Endothelial cell of umbilical vein (primary cell): ENCODE measurements around the gene PLXDC2. TPM values are rescaled to one million over a fixed set of nuclear protein-coding genes. Genes with fewer than 3 reads are reported as not detected.

ENCODE experiments used
- BruUV-seq: library from RNA; stranded (reverse); fragments of 400-500 nt; replicated peaks from 2 replicates; lab custom pipeline; 2021; lab: Mats Ljungman, UMichigan
- CTCF ChIA-PET: fragments of 300-600, 350-600 bp; sonication (Branson Sonifier 250); formaldehyde crosslinking; loops from one replicate; lab custom pipeline; 2021; ENCODE audit warnings: antibody characterized with exemption, inconsistent platforms; lab: Charles Lee
- POLR2A ChIA-PET: fragments of 300-600, 350-600 bp; sonication (Branson Sonifier 250); formaldehyde crosslinking; loops from one replicate; lab custom pipeline; 2021; ENCODE audit warnings: antibody characterized with exemption, inconsistent platforms; lab: Charles Lee
- DNase-seq: peaks from one replicate; pipeline ENCODE4 v3.0.0-alpha.2; 2011; ENCODE audit warnings: low read depth, low spot score
- FAIRE-seq: peaks from 2 replicates; lab custom pipeline; 2011; peaks lifted over from hg19 to GRCh38; lab: Jason Lieb, UNC
- H2AFZ ChIP-seq: 2 replicates; pipeline ENCODE4 v1.6.0; 2012; ENCODE audit warnings: low read depth, low read length, control low read depth, inconsistent platforms
- H3K27ac ChIP-seq: 2 replicates; pipeline ENCODE4 v1.5.1; 2011; ENCODE audit warnings: low read depth, mild to moderate bottlenecking, control low read depth, low read length, moderate library complexity; ENCODE audit not compliant: insufficient read depth
- H3K27me3 ChIP-seq, 2 experiments: 2 replicates each; pipeline versions ENCODE4 v1.6.0 to v1.6.1; 2011; ENCODE audit warnings: low read length in 2 of 2, mixed read lengths in 1 of 2; ENCODE audit not compliant: control insufficient read depth in 2 of 2, insufficient read depth in 2 of 2
- H3K36me3 ChIP-seq, 2 experiments: 2 replicates in 1 of 2; 3 replicates in 1 of 2; pipeline ENCODE4 v1.5.1; 2011; ENCODE audit warnings: low read length in 2 of 2, mild to moderate bottlenecking in 1 of 2, moderate library complexity in 1 of 2; ENCODE audit not compliant: control insufficient read depth in 2 of 2, insufficient read depth in 2 of 2; ENCODE audit errors: extremely low read depth in 1 of 2
- H3K4me1 ChIP-seq: 3 replicates; pipeline ENCODE4 v1.5.1; 2011; ENCODE audit warnings: mild to moderate bottlenecking, low read length; ENCODE audit not compliant: control insufficient read depth, insufficient read depth; ENCODE audit errors: extremely low read depth
- H3K4me2 ChIP-seq: 2 replicates; pipeline ENCODE4 v1.6.1; 2011; ENCODE audit warnings: low read length, control low read depth, mixed read lengths; ENCODE audit not compliant: insufficient read depth
- H3K4me3 ChIP-seq, 3 experiments: fragments of 200-600 bp in 1 of 3; sonication (generic), shearing (Covaris generic) in 1 of 3; replicated peaks in 1 of 3; 2 replicates each; pipeline ENCODE4 v1.5.1; 2011 to 2016; ENCODE audit warnings: control low read depth in 3 of 3, low read length in 3 of 3, mild to moderate bottlenecking in 2 of 3, inconsistent platforms in 1 of 3, low read depth in 1 of 3, moderate library complexity in 1 of 3; ENCODE audit not compliant: insufficient read depth in 1 of 3
- H3K79me2 ChIP-seq: 2 replicates; pipeline ENCODE4 v1.6.0; 2012; ENCODE audit warnings: low read length, inconsistent platforms; ENCODE audit not compliant: control insufficient read depth, insufficient read depth
- H3K9ac ChIP-seq: replicated peaks from 2 replicates; pipeline ENCODE3; 2011; ENCODE audit warnings: low read length, control low read depth; ENCODE audit not compliant: insufficient read depth; ENCODE audit errors: extremely low read depth
- H3K9me1 ChIP-seq: replicated peaks from 3 replicates; pipeline ENCODE4 v1.6.0; 2011; ENCODE audit warnings: mild to moderate bottlenecking, low read length; ENCODE audit not compliant: control insufficient read depth, insufficient read depth; ENCODE audit errors: extremely low read depth
- H3K9me3 ChIP-seq: replicated peaks from 2 replicates; pipeline ENCODE4 v1.5.1; 2012; ENCODE audit warnings: low read length, inconsistent platforms; ENCODE audit not compliant: control insufficient read depth, insufficient read depth
- H4K20me1 ChIP-seq: replicated peaks from 2 replicates; pipeline ENCODE3; 2011; ENCODE audit warnings: mild to moderate bottlenecking, low read length; ENCODE audit not compliant: control insufficient read depth, insufficient read depth; ENCODE audit errors: extremely low read depth
- EZH2 ChIP-seq: IDR thresholded peaks from 2 replicates; pipeline ENCODE4 v1.6.1; 2012; ENCODE audit warnings: borderline replicate concordance, low read depth, mild to moderate bottlenecking, moderate library complexity, low read length, inconsistent platforms; ENCODE audit not compliant: severe bottlenecking
- FOS ChIP-seq: IDR thresholded peaks from 2 replicates; pipeline ENCODE4 v1.6.1; 2011; ENCODE audit warnings: mild to moderate bottlenecking, low read length, moderate library complexity, borderline replicate concordance; ENCODE audit not compliant: insufficient read depth
- GATA2 ChIP-seq: IDR thresholded peaks from 2 replicates; pipeline ENCODE4 v1.7.0; 2011; ENCODE audit warnings: low read depth, mild to moderate bottlenecking, moderate library complexity, mixed read lengths, low read length; ENCODE audit not compliant: insufficient read length, insufficient read depth
- JUN ChIP-seq: IDR thresholded peaks from 2 replicates; pipeline ENCODE4 v1.6.1; 2011; ENCODE audit warnings: borderline replicate concordance, low read depth; ENCODE audit not compliant: insufficient read length, insufficient read depth
- MYC ChIP-seq: IDR thresholded peaks from one replicate; pipeline ENCODE4 v1.6.1; 2011; ENCODE audit warnings: mild to moderate bottlenecking, low read depth, low read length
- POLR2A ChIP-seq: IDR thresholded peaks from 2 replicates; pipeline ENCODE4 v1.6.1; 2012; ENCODE audit warnings: low read depth, mild to moderate bottlenecking, control low read depth, low read length
- POLR2AphosphoS5 ChIP-seq: IDR thresholded peaks from 2 replicates; pipeline ENCODE4 v1.6.1; 2012; ENCODE audit warnings: low read depth, mild to moderate bottlenecking, control low read depth, low read length, moderate library complexity; ENCODE audit not compliant: insufficient read depth
- dilution Hi-C: fragments of 300-500 bp; cut with MboI; formaldehyde crosslinking; loops from one replicate; pipeline ENCODE4 v1.15.0; 2019; ENCODE audit warnings: low sequenced_read_pairs; ENCODE audit not compliant: extremely low pct_ligation_motif_present
- intact Hi-C: fragments of 100-400 bp; cut with micrococcal nuclease; formaldehyde crosslinking; loops from one replicate; pipeline ENCODE4 v1.10.0; 2022
- polyA plus RNA-seq, 4 experiments: library from polyadenylated mRNA; depleted of rRNA in 3 of 4; stranded (reverse) in 3 of 4; unstranded in 1 of 4; fragments of >200 nt; gene quantifications; 2 replicates each; pipeline versions ENCODE4 v1.2.1 to v1.2.3, GENCODE V29; 2011 to 2012; ENCODE audit warnings: missing spikeins in 1 of 4
- total RNA-seq: library from RNA; stranded (reverse); gene quantifications from 2 replicates; pipeline ENCODE4 v1.2.3, GENCODE V29; 2021
- TF ChIP-seq, protein P1 (sequence below): IDR thresholded peaks from 2 replicates; pipeline ENCODE4 v1.6.1; 2011; ENCODE audit not compliant: insufficient read depth, insufficient read length
- TF ChIP-seq, protein P2 (sequence below), 2 donors: IDR thresholded peaks; 1 replicate in 1 of 2; 2 replicates in 1 of 2; pipeline ENCODE4 v1.5.1; 2011; ENCODE audit warnings: low read length in 2 of 2, mild to moderate bottlenecking in 2 of 2, moderate library complexity in 2 of 2, control low read depth in 1 of 2, inconsistent platforms in 1 of 2, low read depth in 1 of 2; ENCODE audit not compliant: insufficient read depth in 1 of 2; ENCODE audit errors: extremely low read depth in 1 of 2

Gene PLXDC2
- total and polyA plus RNA-seq, 2 donors (not counting 3 experiments of a cell fraction or from before 2014, with no cell fraction given) = 0.32 to 1.2 TPM

DNA sequence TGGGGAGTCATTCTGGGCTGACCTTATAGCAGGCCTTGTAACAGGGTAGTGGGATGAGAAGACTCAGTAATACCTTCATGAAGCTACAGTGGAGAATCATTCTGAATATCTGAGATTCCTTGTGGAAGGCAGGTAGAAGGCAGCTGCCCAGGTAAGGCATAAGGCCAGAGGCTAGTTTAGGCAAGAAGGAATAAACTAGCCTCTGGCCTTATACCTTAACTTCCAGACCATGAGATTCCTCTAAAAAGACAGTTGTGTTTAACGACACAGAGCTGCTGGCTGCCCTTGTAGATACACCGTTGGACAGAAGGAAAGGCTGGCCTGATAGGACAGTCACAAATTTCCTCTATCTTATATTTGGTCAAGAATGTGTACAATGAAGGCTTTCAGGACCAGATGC, 268.2 kb downstream of the PLXDC2 start:
- no TSS peak for BruUV-seq
- H3K9me3 ChIP-seq = no peaks in the 10 kb centered on the region
- H3K4me3 ChIP-seq = no peak overlapping the region
- intact Hi-C loops (no loop called here), dilution Hi-C loops (no loop called here)
- H3K4me1 ChIP-seq = no peaks in the 10 kb centered on the region
- no peak overlapping the region for H2AFZ ChIP-seq
- no peak overlapping the region for H3K4me2 ChIP-seq
- DNase-seq = no peak
- FAIRE-seq = no peak
- no peaks in the 10 kb centered on the region for H3K27me3 ChIP-seq
- CTCF ChIA-PET = no interaction called here
- no peaks in the 10 kb centered on the region for H3K36me3 ChIP-seq
- no peaks in the 10 kb centered on the region for H3K79me2 ChIP-seq
- POLR2A ChIA-PET = no interaction called here
- H3K27ac ChIP-seq = no peak overlapping the region
- TF ChIP-seq FOS = no peak
- TF ChIP-seq, protein P1, sequence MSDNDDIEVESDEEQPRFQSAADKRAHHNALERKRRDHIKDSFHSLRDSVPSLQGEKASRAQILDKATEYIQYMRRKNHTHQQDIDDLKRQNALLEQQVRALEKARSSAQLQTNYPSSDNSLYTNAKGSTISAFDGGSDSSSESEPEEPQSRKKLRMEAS = no peak
- no peak for TF ChIP-seq POLR2AphosphoS5
- TF ChIP-seq POLR2A = no peak
- TF ChIP-seq GATA2 = no peak
- no peak for TF ChIP-seq MYC
- no peak for TF ChIP-seq JUN
- TF ChIP-seq EZH2 = no peak
- no peaks in the 10 kb centered on the region for H4K20me1 ChIP-seq
- no peak overlapping the region for H3K9ac ChIP-seq
- no peaks in the 10 kb centered on the region for H3K9me1 ChIP-seq

DNA sequence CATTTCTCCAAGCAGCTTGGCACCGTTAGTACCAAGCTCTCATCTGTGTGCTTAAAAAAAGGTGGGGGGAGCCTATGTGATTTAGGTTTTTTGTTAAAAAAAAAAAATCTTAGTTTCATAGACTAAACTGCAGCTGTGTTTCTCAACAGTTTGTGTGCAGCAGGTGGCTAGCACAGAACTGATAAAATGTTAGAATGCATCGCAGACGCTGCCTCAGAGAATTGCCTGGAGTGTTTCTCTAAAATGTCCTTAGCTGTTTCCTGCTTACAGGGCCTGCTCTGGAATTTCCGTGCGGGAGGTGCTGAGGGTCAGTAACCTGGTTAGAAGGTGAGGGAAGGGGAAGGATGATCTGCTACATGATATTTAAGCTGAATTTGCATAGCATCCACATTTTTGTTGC, 268.9 kb downstream of the PLXDC2 start:
- Histone ChIP-seq H3K9me1 (no peaks in the 10 kb centered on the region), H3K4me2 (no peak overlapping the region), H3K79me2 (no peaks in the 10 kb centered on the region), H3K27me3 (no peaks in the 10 kb centered on the region), H4K20me1 (no peaks in the 10 kb centered on the region), H3K27ac (no peak overlapping the region), H3K4me3 (no peak overlapping the region), H3K9ac (no peak overlapping the region), H3K4me1 (no peaks in the 10 kb centered on the region), H3K9me3 (no peaks in the 10 kb centered on the region), H3K36me3 (no peaks in the 10 kb centered on the region), H2AFZ (no peak overlapping the region)
- TF ChIP-seq, protein P2, sequence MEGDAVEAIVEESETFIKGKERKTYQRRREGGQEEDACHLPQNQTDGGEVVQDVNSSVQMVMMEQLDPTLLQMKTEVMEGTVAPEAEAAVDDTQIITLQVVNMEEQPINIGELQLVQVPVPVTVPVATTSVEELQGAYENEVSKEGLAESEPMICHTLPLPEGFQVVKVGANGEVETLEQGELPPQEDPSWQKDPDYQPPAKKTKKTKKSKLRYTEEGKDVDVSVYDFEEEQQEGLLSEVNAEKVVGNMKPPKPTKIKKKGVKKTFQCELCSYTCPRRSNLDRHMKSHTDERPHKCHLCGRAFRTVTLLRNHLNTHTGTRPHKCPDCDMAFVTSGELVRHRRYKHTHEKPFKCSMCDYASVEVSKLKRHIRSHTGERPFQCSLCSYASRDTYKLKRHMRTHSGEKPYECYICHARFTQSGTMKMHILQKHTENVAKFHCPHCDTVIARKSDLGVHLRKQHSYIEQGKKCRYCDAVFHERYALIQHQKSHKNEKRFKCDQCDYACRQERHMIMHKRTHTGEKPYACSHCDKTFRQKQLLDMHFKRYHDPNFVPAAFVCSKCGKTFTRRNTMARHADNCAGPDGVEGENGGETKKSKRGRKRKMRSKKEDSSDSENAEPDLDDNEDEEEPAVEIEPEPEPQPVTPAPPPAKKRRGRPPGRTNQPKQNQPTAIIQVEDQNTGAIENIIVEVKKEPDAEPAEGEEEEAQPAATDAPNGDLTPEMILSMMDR (IDR thresholded peaks at IDR 0.05; ENCODE audit: extremely low read depth in 1 of 2, insufficient read depth in 1 of 2, low read depth in 1 of 2, low read length in 2 of 2) = no peak
- TF ChIP-seq POLR2AphosphoS5 = no peak
- TF ChIP-seq, protein P1 = no peak
- TF ChIP-seq JUN = no peak
- TF ChIP-seq GATA2 = no peak
- no peak for TF ChIP-seq FOS
- no peak for TF ChIP-seq POLR2A
- TF ChIP-seq MYC = no peak
- TF ChIP-seq EZH2 = no peak
- FAIRE-seq = no peak
- ChIA-PET POLR2A (no interaction called here), CTCF (no interaction called here)
- no TSS peak for BruUV-seq
- no peak for DNase-seq
- intact Hi-C loops = no loop called here
- dilution Hi-C loops = no loop called here
